Activated effector memory CD4-positive, alpha-beta T cell treated with Interleukin-2 at 50 U/mL for 16 hours (primary cell): ENCODE data around the gene TSPAN18.

Source experiments
- DNase-seq: peaks from one replicate; pipeline ENCODE4 v3.0.0-alpha.2; 2020

Gene TSPAN18

DNA sequence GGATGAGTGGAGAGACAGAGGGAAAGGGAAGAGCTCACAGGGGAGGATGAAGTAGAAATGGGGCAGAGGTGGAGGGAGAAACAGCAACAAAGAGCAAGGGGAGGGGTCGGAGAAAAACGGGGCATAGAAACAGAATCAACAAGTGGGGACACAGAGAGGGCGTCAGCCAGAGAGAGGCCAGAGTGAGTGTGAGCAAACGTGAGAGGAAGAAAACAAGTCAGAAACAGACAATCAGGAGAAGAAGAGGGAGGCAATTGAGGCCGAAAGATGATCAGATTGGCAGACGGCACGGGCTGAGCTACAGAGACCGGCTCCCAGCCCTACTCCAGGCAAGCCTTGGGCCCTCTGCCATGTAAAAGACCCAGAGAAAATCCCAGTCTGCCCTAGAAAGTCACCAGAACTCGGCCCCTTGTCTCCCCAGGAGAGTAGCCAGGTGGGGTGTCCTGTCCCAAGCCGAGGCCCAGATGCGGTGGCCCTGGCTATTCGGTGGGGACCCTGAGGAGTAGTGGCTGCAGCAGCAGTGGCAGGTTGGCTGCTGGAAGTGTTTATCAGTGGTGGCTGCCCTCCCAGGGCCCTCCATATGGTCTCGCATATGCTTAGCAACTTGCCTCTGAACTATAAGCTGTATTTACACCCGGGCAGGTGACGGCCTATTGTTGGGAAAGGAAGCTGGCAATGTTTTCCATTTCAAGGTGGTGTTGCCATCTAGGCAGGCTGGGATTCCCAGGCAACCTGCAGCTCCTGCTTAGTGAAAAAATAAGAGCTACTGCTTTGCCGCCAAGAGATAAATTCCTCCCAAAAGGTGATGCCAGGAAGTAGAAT, 14.8 kb upstream of the TSPAN18 start:
- DNase-seq, result no peak

GRCh38 chr11:44713022-44713421, 13.7 kb upstream of the TSPAN18 start:
- no peak for DNase-seq

DNA sequence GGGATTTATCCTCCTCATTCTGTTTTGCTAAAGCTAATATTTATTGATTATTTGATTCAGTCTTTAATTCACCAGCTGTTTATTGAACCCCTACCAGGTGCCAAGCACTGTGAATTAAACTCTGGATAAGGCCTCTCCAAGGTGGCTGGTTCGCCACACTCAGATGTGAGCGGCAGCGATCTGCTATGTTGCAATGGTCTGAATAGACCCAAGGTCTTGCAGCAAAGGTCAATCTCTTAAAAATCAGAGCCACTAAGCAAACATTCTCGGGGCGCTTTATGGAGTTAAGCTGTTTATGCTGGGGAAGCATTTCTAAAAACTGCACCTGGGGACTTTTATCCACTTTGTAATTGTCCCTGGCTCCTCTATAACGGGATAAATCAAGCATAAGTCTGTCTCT, 10.5 kb upstream of the TSPAN18 start:
- no peak for DNase-seq

- DNase-seq, result no peak
Observed at GRCh38 chr11:44718057-44718456, 8.7 kb upstream of the TSPAN18 start.

GRCh38 chr11:44718612-44719390, 8.0 kb upstream of the TSPAN18 start:
- DNase-seq, result no peak

DNA sequence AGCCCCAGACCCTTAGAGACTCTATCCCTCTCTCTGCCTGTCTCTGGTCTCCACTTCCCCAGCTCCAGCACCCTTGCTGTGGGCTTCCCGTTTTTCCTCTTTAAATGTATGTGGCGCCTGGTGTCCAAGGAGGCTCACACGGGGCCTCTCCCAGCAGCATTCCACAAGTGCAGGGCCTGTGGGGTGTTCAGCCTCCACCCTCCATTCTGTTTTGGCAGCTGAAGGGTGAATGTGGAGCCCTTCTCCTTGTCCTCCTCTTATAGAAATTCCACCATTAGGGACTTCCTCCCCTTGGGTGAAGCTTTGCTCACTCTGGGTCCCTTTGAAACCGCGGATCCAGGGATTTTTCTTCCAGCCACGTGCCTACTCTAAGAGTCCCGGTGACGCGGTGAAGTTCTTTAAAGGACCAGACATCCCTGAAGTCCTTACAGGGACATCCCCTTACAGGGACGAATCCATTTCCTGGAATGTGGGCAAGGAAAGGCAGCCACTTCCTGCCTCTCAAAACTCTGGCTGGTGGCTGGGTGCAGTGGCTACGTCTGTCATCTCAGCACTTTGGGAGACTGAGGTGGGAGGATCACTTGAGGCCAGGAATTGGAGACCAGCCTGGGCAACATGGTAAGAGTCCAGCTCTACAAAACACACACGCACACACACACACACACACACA, 1.6 kb upstream of the TSPAN18 start:
- DNase-seq, result no peak

- no peak for DNase-seq
Observed at GRCh38 chr11:44725757-44726282, 942 bp upstream of the TSPAN18 start.

GRCh38 chr11:44727114-44727372, 281 bp downstream of the TSPAN18 start:
- no peak for DNase-seq

GRCh38 chr11:44727373-44728287, 868 bp downstream of the TSPAN18 start:
- DNase-seq, result peak; percentile 70

- no peak for DNase-seq
Observed at GRCh38 chr11:44728491-44728910, 1.7 kb downstream of the TSPAN18 start.

DNA sequence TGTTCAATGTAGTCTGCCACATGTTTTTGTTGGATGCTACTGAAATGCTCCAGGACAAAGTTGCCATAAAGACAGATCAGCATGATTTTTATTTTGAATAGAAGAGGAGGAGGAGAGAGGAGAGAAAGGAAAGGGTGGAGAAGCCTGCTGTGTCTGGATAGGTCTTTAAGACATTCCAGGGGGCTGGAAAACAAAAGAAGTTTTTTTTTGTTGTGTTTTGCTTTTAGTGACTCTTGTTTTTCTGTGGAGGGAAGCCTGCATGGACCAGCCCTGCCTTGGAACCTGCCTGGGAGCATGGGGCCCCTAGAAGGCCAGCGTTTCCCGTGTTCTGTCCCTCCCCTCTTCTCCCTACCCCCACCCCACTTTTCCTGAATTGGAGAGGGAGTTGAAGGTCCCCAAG, 2.3 kb downstream of the TSPAN18 start:
- no peak for DNase-seq

DNA sequence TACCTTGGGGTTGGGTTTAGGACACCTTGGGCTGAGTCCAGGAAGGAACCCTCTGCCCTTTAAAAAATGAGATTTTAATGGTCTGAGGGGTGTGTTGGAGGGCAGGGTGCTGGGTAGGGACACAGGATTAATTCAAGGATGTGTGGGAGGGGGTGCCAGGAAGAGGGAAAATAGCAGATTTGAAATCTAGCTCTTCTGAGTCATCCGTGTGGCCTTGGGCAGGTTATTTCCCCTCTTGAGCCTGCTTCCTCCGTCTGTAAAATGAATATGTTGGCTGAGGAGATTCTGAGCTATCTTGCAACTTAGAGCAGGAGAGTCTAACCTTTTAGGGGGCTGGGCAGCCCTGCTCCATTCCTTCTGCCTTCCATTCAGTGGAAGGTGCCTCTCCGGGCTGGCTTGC, 3.0 kb downstream of the TSPAN18 start:
- DNase-seq, result no peak

DNA sequence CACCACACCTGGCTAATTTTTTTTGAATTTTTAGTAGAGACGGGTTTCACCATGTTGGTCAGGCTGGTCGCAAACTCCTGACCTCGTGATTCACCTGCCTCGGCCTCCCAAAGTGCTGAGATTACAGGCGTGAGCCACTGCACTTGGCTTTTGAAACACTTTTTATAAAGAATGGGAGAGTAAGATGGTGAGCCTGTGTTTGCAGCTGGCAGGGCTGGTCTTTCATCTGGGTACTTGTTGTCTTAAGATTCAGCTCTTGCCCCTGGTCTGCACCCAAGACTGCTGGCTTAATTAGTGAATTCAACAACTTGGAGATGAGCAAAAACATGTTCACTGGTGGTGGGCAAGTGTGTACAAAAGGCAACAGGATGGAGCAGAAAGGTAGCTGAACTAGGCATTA, 4.0 kb downstream of the TSPAN18 start:
- DNase-seq, result no peak

GRCh38 chr11:44731685-44732430, 5.1 kb downstream of the TSPAN18 start:
- no peak for DNase-seq

DNA sequence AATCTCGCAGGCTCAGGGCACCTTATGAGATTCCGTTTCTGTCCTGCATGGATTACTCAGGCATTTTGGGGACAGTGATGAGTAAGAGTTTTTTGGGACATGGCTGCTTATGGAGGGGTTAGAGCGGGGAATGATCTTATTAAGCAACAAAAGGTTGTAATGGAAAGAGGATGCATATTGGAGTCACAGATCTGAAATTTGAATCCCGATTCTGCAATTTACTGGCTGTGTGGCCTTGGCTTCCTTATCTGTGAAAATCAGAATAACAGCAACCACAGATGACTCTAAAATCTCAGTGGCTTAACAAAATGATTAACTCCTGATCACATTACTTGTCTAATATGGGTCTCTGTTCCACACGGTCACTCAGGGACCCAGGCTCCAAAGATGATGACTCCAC, 5.8 kb downstream of the TSPAN18 start:
- no peak for DNase-seq

DNA sequence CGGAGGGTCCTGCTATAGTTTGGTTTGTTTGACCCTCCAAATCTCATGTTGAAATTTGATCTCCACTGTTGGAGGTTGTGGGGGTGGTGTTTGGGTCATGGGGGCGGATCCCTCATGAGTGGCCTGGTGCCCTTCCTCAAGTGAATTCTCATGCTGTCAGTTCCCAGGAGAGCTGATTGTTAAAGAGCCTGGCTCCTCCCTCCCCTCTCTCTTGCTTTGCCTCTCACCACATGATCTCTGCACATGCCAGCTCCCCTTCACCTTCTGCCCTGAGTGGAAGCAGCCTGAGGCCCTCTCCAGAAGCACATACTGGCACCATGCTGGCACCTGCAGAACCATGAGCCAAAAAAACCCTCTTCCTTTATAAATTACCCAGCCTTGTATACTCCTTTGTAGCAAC, 7.1 kb downstream of the TSPAN18 start:
- no peak for DNase-seq

DNA sequence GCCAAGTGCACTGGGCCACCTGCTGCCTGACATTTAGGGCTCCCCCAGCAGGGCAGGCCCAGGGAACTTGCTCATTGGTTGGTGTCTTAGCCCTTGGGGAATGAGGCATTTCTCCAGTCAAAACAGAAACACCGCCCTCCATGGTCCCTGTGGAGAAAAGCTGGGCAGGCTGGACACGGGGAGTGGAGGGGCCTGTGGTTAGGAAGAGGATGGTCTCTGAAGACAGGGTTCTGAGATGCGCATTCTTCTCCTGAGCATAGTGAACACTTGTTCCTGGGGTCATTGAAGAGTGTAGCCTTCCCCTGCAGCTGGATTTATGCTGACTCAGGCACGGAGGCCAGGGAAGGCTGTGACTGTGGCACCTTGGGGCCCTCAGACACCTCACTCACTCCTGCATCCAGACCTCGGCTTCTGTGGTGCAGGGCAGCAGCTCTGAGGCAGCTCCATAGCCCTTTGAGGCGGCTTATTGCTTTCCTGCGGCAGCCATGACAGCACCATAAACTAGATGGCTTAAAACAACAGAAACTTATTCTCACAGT, 8.2 kb downstream of the TSPAN18 start:
- no peak for DNase-seq

DNA sequence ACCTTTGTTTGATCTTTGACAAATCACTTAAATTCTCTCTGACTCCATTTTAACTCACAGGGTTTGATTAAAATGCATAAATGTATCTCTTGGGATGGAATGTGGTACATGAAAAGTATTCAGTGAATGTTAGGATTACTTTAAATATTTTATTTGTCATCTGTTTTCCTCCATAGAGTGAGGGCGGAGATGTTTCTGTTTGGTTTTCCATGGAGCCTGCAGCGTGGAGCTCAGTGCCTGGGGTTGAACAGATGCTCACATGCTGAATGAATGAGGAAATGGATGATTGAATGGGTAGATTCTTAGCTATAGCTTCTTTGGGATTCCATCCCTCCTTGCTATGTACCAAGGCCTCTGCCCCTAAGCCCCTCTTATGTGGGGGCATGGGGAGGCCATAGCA, 10.0 kb downstream of the TSPAN18 start:
- no peak for DNase-seq

GRCh38 chr11:44737245-44738085, 10.7 kb downstream of the TSPAN18 start:
- DNase-seq, result no peak

GRCh38 chr11:44738791-44739190, 12.0 kb downstream of the TSPAN18 start:
- no peak for DNase-seq

GRCh38 chr11:44740967-44741366, 14.2 kb downstream of the TSPAN18 start:
- DNase-seq, result no peak
